ENCODE measurements around the gene RAB28.

RAB28 gene

GRCh38 chr4:13430834-13431568, 53.1 kb downstream of the RAB28 start:
- DNase-seq = no peak
- no peak overlapping the region for H3K4me2 ChIP-seq (ENCODE audit: low read depth, low read length)
- TF ChIP-seq, protein P1, sequence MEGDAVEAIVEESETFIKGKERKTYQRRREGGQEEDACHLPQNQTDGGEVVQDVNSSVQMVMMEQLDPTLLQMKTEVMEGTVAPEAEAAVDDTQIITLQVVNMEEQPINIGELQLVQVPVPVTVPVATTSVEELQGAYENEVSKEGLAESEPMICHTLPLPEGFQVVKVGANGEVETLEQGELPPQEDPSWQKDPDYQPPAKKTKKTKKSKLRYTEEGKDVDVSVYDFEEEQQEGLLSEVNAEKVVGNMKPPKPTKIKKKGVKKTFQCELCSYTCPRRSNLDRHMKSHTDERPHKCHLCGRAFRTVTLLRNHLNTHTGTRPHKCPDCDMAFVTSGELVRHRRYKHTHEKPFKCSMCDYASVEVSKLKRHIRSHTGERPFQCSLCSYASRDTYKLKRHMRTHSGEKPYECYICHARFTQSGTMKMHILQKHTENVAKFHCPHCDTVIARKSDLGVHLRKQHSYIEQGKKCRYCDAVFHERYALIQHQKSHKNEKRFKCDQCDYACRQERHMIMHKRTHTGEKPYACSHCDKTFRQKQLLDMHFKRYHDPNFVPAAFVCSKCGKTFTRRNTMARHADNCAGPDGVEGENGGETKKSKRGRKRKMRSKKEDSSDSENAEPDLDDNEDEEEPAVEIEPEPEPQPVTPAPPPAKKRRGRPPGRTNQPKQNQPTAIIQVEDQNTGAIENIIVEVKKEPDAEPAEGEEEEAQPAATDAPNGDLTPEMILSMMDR (IDR thresholded peaks at IDR 0.05; ENCODE audit: low read length) = peak; percentile 50
- TF ChIP-seq EZH2phosphoT487 (IDR thresholded peaks at IDR 0.05; ENCODE audit: low read length) = no peak

DNA sequence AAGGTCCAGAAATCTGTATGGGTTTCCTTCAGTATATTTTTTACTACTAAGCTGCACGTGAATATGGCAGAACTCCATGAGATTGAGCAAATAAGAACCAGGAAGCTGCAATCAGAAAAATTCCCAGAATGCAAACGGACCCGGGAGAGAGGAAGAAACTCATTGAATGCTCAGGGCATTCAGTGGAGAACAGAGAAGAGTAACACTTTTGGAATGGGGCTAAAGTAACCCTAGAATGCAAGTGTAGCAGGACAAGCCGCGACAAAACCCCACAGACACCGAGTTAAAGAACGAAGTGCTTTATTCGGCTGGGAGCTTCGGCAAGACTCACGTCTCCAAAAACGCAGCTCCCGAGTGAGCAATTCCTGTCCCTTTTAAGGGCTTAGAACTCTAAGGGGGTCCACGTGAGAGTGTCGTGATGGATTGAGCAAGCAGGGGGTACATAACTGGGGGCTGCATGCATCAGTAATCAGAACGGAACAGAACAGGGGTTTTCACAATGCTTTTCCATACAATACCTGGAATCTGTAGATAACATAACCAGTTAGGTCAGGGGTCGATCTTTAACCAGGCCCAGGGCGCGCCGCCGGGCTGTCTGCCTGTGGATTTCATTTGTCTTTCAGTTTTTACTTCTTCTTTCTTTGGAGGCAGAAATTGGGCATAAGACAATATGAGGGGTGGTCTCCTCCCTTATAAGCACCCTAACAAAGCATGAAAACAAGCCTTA, 56.4 kb downstream of the RAB28 start:
- Histone ChIP-seq H2AFZ (ENCODE audit: low read length) (no peak overlapping the region), H3F3A (ENCODE audit: insufficient read depth, low read length) (no peaks in the 10 kb centered on the region), H3K27ac (ENCODE audit: low read length) (no peak overlapping the region), H4K20me1 (ENCODE audit: insufficient read depth, low read length) (no peaks in the 10 kb centered on the region), H3K9ac (ENCODE audit: low read length) (no peak overlapping the region), H3K9me3 (replicated peaks; ENCODE audit: insufficient read depth, low read length) (no peaks in the 10 kb centered on the region), H3K27me3 (replicated peaks; ENCODE audit: insufficient read depth, low read length) (no peaks in the 10 kb centered on the region), H3K4me1 (ENCODE audit: low read length) (no peaks in the 10 kb centered on the region), H3K36me3 (replicated peaks; ENCODE audit: insufficient read depth, low read length) (peaks cover 6% of the 10 kb centered on the region), H3K4me2 (ENCODE audit: low read depth, low read length) (no peak overlapping the region), H3K79me2 (ENCODE audit: low read length) (peaks cover 40% of the 10 kb centered on the region), H3K4me3 (ENCODE audit: low read length) (no peak overlapping the region), H3K9me2 (replicated peaks; ENCODE audit: insufficient read depth, low read length) (no peaks in the 10 kb centered on the region)
- no peak for TF ChIP-seq EZH2 (optimal IDR thresholded peaks at IDR 0.05; ENCODE audit: low read depth, low read length)
- TF ChIP-seq, protein P1 (IDR thresholded peaks at IDR 0.05; ENCODE audit: low read length) = no peak
- TF ChIP-seq EZH2phosphoT487 (IDR thresholded peaks at IDR 0.05; ENCODE audit: low read length) = no peak
- no peak for DNase-seq

More at GRCh38 chr4:13430834-13431568, 53.1 kb downstream of the RAB28 start:
- H4K20me1 ChIP-seq (ENCODE audit: insufficient read depth, low read length) = no peaks in the 10 kb centered on the region
- peaks cover 67% of the 10 kb centered on the region for H3K79me2 ChIP-seq (ENCODE audit: low read length)
- H3K27me3 ChIP-seq (replicated peaks; ENCODE audit: insufficient read depth, low read length) = no peaks in the 10 kb centered on the region
- no peaks in the 10 kb centered on the region for H3K9me3 ChIP-seq (replicated peaks; ENCODE audit: insufficient read depth, low read length)
- H3F3A ChIP-seq (ENCODE audit: insufficient read depth, low read length) = no peaks in the 10 kb centered on the region
- H3K4me3 ChIP-seq (ENCODE audit: low read length) = no peak overlapping the region
- no peak overlapping the region for H3K9ac ChIP-seq (ENCODE audit: low read length)
- H3K27ac ChIP-seq (ENCODE audit: low read length) = no peak overlapping the region
- no peaks in the 10 kb centered on the region for H3K36me3 ChIP-seq (replicated peaks; ENCODE audit: insufficient read depth, low read length)
- H3K4me1 ChIP-seq (ENCODE audit: low read length) = peaks cover 9% of the 10 kb centered on the region; the same call in 1 of the 2 replicates
- no peak overlapping the region for H2AFZ ChIP-seq (ENCODE audit: low read length)
- H3K9me2 ChIP-seq (replicated peaks; ENCODE audit: insufficient read depth, low read length) = no peaks in the 10 kb centered on the region

DNA sequence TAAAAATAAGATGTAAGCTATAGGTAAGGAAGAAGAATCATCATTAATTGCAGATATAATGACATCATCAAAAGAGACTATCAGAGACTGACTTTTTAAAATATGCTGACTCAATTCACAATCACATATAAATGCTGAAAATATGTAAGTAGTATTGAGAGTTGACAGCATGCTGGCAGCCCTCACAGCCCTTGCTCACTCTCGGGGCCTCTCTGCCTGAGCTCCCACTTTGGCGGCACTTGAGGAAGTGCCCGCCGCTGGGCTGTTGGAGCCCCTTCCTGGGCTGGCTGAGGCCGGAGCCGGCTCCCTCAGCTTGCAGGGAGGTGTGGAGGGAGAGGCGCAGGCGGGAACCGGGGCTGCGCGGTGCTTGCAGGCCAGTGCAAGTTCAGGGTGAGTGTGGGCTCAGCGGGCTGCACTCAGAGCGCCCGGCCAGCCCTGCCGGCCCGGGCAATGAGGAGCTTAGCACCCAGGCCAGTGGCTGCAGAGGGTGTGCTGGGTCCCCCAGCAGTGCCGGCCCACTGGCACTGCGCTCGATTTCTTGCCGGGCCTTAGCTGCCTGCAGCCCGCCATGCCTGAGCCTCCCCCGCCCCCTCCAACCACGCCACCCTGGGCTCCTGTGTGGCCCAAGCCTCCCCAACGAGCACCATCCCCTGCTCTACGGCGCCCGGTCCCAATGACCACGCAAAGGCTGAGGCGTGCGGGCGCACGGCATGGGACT, 68.9 kb downstream of the RAB28 start:
- Histone ChIP-seq H3K9me2 (replicated peaks; ENCODE audit: insufficient read depth, low read length) (no peaks in the 10 kb centered on the region), H3K9ac (ENCODE audit: low read length) (no peak overlapping the region), H3K9me3 (replicated peaks; ENCODE audit: insufficient read depth, low read length) (no peaks in the 10 kb centered on the region), H4K20me1 (ENCODE audit: insufficient read depth, low read length) (no peaks in the 10 kb centered on the region), H3K27me3 (replicated peaks; ENCODE audit: insufficient read depth, low read length) (no peaks in the 10 kb centered on the region), H3F3A (ENCODE audit: insufficient read depth, low read length) (no peaks in the 10 kb centered on the region), H3K36me3 (replicated peaks; ENCODE audit: insufficient read depth, low read length) (no peaks in the 10 kb centered on the region), H3K4me2 (ENCODE audit: low read depth, low read length) (no peak overlapping the region), H3K27ac (ENCODE audit: low read length) (no peak overlapping the region), H3K4me3 (ENCODE audit: low read length) (no peak overlapping the region), H3K4me1 (ENCODE audit: low read length) (no peaks in the 10 kb centered on the region), H2AFZ (ENCODE audit: low read length) (no peak overlapping the region), H3K79me2 (ENCODE audit: low read length) (peaks cover 46% of the 10 kb centered on the region)
- TF ChIP-seq, protein P1 (IDR thresholded peaks at IDR 0.05; ENCODE audit: low read length) = no peak
- TF ChIP-seq EZH2 (optimal IDR thresholded peaks at IDR 0.05; ENCODE audit: low read depth, low read length) (no peak), EZH2phosphoT487 (IDR thresholded peaks at IDR 0.05; ENCODE audit: low read length) (no peak)
- DNase-seq = no peak

Data from MM.1S (cell line).